Kidney glomerular epithelial cell (primary cell): ENCODE measurements around the gene MAP2K1.
"Not testable (repeated sequence)": the region's sequence is repeated elsewhere in the genome, so short reads cannot be mapped to it uniquely, and the experiment has no call there.

Experiments used
- DNase-seq: peaks from one replicate; lab custom pipeline; 2025; lab: John Stamatoyannopoulos, UW

Gene MAP2K1

GRCh38 chr15:66424963-66425612 lies 38.4 kb downstream of the MAP2K1 start:
- no peak for DNase-seq

GRCh38 chr15:66425837-66426236 lies 39.1 kb downstream of the MAP2K1 start:
- DNase-seq = no peak

GRCh38 chr15:66429117-66429516 lies 42.4 kb downstream of the MAP2K1 start:
- DNase-seq = no peak

DNA sequence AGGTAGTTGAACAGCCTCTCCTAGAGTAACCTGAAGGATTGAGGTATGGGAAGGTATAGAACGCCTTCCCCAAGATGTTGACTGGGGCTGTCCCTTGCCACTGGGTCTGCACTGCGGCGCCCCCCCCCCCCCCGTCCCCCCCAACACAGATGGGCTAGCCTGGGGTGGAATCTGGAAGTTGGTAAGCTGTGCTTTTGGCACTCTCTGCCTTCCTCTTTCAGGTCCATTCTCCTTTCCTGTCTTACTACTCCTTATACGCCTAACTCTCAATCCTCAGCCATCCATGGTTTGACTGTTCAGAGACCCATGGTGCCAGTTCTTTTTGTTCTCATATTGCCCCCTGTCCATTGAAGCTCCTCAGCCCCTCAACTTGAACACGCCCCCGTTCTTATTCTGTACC lies 42.8 kb downstream of the MAP2K1 start:
- no peak for DNase-seq

GRCh38 chr15:66430627-66431255 lies 44.0 kb downstream of the MAP2K1 start:
- DNase-seq = no peak

GRCh38 chr15:66433726-66434125 lies 47.0 kb downstream of the MAP2K1 start:
- DNase-seq = no peak

DNA sequence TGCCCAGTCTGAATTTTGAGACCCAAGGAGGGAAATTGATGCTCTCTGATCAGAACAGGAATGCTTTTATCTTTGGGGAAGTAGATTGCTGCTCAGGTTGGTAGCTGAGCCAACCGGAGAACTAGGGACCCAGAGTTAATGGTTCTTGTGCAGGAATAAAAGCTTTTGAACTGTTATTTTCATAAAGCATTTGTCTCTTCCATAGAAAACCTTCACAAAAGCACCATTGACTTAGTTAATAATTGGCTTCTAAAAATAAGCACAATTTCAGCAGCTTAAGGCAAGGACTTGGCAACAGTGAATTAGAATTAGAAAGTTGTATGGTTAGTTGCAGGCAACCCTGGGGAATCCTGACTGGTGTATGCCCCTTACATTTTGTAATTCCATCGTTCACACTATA lies 53.8 kb downstream of the MAP2K1 start:
- DNase-seq = no peak

DNA sequence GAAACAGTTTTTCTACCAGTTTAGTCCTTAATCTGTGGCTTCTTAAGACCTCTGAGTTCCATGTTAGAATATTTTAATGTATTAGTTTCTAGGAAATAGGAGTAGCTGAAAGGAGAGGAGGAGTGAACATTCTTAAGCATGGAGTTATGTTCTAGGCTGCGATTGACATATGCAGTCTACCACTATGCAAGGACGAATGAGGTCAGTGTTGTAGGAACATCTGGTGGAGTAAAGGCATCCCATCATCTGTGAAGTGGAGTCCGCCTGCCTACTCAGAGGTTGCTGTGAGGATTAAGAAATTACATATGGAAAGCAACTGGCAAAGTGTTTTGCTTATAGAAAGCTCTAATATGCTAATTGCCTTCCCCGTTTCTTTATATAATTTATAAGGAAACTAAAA lies 65.7 kb downstream of the MAP2K1 start:
- DNase-seq = no peak

GRCh38 chr15:66452971-66453580 lies 66.4 kb downstream of the MAP2K1 start:
- DNase-seq = no peak

GRCh38 chr15:66454143-66454542 lies 67.4 kb downstream of the MAP2K1 start:
- DNase-seq = no peak

- DNase-seq = no peak
These were observed 69.5 kb downstream of the MAP2K1 start for GRCh38 chr15:66456211-66456610.

DNA sequence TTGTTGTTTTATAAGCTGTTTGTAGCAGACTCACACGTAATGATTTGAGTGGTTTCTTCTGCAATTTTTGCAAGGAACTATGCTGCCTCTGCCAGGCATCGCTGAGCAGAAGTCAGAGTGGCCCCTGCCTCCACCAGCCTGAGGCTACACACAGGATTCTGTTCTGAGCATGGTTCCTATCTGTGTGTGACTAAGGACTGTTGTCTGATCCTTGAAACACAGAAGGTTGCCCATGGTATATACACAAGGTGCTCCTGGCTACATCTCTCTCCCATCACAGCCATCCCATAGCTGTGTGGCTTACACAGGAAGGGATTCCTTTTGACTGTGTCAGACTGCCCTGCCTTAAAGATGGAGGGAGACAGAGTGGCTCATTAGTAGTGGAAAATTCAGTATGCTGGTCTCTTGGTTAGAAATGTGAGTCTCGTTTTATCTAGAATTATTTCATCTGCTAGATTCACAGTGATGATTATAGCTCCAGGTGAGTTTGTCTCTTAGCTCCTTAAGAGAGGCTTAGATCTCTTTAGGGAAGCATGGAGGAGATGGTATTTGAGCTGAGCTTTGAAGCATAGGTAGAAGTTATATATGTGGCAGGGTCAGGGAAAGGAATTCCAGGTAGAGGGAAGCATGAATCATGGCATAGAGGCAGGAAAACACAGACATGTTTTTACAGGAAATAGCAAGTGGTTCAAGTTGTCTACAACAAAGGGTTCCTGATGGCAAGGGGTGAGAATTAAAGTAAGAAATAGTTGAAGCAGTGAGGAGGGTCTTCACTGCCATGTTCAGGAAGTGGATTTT lies 73.3 kb downstream of the MAP2K1 start:
- DNase-seq = peak; percentile 18

- not testable (repeated sequence) for DNase-seq
These were observed 74.6 kb downstream of the MAP2K1 start for GRCh38 chr15:66461294-66461693.

DNA sequence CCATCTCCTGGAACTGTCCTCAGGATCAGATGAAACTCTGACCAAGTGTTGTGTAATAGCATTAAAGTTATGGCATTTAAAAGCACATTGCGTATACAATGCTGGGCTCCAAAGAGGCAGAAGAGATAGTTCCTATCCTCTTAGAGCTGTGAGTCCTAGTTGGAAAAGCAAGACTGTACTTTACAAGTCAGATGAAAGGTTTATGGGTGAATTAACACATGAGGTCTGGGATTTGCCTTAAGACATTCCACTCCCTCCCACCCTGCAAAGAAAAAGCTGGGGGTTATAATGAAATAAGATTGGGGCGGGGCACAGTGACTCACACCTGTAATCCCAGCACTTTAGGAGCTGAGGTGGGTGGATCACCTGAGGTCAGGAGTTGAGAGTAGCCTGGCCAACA lies 75.2 kb downstream of the MAP2K1 start:
- DNase-seq = no peak

- no peak for DNase-seq
These were observed 75.9 kb downstream of the MAP2K1 start for GRCh38 chr15:66462627-66463026.

- DNase-seq = not testable (repeated sequence)
These were observed 78.6 kb downstream of the MAP2K1 start for GRCh38 chr15:66465294-66465693.

GRCh38 chr15:66467162-66468040 lies 80.7 kb downstream of the MAP2K1 start:
- not testable (repeated sequence) for DNase-seq

DNA sequence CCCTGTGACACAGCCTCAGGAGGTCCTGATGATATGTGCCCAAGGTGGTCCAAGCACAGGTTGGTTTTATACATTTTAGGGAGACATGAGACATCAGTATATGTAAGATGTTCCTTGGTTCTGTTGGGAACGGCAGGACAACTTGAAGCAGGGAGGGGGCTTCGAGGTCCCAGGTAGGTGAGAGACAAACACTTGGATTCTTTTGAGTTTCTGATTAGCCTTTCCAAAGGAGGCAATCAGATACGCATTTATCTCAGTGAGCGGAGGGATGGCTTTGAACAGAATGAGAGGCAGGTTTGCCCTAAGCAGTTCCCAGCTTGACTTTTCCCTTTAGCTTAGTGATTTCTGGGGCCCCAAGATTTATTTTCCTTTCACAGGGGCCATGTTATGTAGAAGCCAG lies 84.1 kb downstream of the MAP2K1 start:
- DNase-seq = not testable (repeated sequence)

- peak; percentile 80 for DNase-seq
These were observed 85.7 kb downstream of the MAP2K1 start for GRCh38 chr15:66472176-66472999.

GRCh38 chr15:66474135-66474534 lies 87.4 kb downstream of the MAP2K1 start:
- no peak for DNase-seq

GRCh38 chr15:66474963-66475362 lies 88.3 kb downstream of the MAP2K1 start:
- no peak for DNase-seq
